Activated CD8-positive, alpha-beta memory T cell treated with anti-CD3 and anti-CD28 coated beads for 48 hours (primary cell): ENCODE results near the gene NDUFAF5.

ENCODE experiments used
- DNase-seq, 3 experiments: peaks; one replicate each; pipeline ENCODE4 v3.0.0-alpha.2; 2020; ENCODE audit warnings: low read depth in 2 of 3, low spot score in 2 of 3

Gene NDUFAF5

GRCh38 chr20:13821876-13822275 lies 37.0 kb downstream of the NDUFAF5 start:
- DNase-seq: no peak

GRCh38 chr20:13822459-13822858 lies 37.6 kb downstream of the NDUFAF5 start:
- DNase-seq: no peak

DNA sequence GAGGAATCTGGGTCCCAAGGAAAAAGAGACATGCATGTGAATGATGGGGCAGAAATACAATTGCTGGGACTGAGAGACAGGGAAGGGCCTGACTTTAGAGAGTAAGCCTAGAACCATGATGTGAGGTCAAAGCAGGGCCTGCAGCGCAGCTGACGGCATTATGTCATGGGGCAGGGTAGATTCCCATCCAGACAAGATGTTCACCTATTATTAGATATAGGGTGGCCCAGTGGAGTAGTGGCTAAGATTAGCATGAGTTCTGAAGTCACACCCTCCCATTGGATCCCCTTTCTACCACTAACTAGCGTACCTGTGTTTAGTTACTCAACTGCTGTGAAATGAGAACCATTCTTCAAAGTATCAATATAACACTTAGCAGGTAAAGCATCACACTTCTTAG lies 39.6 kb downstream of the NDUFAF5 start:
- DNase-seq: no peak

- DNase-seq: no peak
Measured at GRCh38 chr20:13825465-13825864, 40.6 kb downstream of the NDUFAF5 start.

GRCh38 chr20:13831476-13831875 lies 46.6 kb downstream of the NDUFAF5 start:
- no peak for DNase-seq

GRCh38 chr20:13838664-13839063 lies 53.8 kb downstream of the NDUFAF5 start:
- DNase-seq: no peak

DNA sequence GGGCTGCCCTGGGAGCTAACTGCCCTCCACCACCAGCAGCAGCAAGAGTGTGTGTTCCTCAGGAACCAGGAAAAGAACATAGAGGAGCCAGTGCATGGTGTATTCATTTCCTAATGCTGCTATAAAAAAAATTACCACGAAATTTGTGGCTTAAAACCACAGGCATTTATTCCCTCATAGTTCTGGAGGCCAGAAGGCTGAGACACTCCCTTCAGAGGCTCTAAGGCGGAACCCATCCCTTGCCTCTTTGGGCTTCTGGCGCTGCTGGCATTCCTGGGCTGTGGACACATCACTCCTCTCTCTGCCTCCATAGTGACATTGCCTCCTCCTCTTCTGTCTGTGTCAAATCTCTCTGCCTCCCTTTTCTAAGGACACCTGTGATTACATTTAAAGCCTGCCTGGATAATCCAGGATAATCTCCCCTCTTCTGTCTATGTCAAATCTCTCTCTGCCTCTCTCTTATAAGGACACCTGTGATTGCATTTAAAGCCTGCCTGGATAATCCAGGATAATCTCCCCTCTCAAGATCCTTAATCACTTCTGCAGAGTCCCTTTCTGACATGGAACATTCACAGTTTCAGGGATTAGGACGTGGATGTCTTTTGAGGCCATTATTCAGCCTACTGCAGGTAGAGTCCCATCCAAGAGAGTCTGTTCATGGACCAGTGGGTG lies 54.7 kb downstream of the NDUFAF5 start:
- DNase-seq: no peak

GRCh38 chr20:13840093-13840465 lies 55.3 kb downstream of the NDUFAF5 start:
- no peak for DNase-seq

GRCh38 chr20:13841206-13841605 lies 56.4 kb downstream of the NDUFAF5 start:
- DNase-seq: no peak

DNA sequence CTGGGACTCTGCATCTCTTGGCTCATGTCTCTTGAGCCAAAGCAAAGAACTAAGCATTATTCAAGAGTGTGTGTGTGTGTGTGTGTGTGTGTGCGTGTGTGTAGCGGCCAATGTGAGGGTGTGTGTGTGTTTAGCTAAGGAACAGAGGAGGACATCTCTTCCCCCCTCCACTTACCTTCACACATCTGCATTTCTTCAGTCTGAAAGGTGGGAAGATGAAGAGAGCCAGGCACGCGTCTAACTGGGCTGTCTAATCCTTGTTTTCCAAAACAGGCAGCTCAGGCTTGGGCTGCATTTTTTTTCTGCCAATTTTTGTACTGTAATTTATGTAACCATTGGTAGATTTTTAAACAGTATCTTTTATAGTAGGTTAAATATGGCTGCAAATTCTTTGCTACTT lies 59.5 kb downstream of the NDUFAF5 start:
- no peak for DNase-seq

GRCh38 chr20:13851279-13851678 lies 66.5 kb downstream of the NDUFAF5 start:
- DNase-seq: no peak

GRCh38 chr20:13852306-13852705 lies 67.5 kb downstream of the NDUFAF5 start:
- DNase-seq: no peak

DNA sequence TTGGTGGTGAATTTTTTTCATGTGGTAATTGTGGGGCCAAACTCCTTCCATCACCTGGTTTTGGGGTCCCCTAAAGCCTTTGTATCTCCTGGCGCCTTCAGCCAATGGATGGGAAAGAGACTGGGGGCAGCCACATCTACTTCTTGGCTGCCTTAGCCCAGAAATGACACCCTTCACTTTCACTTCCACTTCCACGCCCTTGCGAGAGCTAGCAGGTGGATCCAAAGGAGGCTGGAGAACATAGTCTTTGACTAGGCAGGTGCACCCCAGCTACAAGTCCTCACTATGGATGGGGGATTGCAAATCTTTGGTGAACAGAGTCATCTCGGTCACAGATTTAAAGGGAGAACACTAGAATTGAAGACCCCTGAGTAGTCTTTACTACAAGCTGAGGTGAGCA lies 70.8 kb downstream of the NDUFAF5 start:
- DNase-seq: no peak

- no peak for DNase-seq
Measured at GRCh38 chr20:13856354-13856753, 71.5 kb downstream of the NDUFAF5 start.

DNA sequence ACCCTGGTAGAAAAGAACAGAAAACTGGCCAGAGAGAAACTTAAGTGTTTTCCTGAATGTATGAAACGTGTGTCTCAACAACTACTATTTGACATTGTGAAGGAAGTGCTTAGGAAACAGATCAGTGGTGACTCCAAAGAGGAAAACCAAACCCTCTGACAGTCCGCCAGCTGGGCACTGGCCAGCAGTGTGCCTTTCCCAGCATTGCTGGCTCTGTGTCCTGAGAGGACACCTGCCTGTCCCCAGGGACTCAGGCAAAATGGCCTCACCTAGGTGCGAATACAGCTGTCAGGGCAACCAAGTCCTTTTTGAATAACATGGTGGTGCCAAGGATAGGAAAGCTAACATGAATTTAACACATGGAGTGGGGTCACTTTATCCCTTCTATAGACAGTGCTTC lies 72.5 kb downstream of the NDUFAF5 start:
- no peak for DNase-seq

DNA sequence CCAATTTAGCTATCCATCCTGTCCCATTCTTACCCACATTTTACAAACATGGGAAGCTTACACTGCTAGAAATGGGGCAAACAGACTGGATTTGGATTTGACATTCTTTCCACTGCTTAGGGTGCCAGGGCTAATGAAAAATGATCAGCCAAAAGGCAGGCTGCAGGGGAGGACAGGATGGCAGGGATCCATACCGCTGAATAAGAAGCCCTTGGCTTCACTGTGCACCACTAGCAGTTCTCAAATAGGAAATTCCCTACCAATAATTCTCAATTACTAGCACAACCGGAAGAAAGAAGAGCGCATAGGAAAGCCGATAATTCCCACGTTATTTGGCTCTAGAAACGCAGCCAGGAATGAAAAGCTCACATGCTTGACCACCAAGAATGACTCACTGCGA lies 73.1 kb downstream of the NDUFAF5 start:
- DNase-seq: no peak

- DNase-seq: no peak
Measured at GRCh38 chr20:13858439-13858838, 73.6 kb downstream of the NDUFAF5 start.

GRCh38 chr20:13858871-13859270 lies 74.0 kb downstream of the NDUFAF5 start:
- DNase-seq: no peak

- DNase-seq: no peak
Measured at GRCh38 chr20:13862245-13862644, 77.4 kb downstream of the NDUFAF5 start.

- no peak for DNase-seq
Measured at GRCh38 chr20:13863244-13863643, 78.4 kb downstream of the NDUFAF5 start.

- no peak for DNase-seq
Measured at GRCh38 chr20:13865156-13865555, 80.3 kb downstream of the NDUFAF5 start.

- DNase-seq: no peak
Measured at GRCh38 chr20:13865791-13866351, 81.0 kb downstream of the NDUFAF5 start.

GRCh38 chr20:13868331-13868730 lies 83.5 kb downstream of the NDUFAF5 start:
- no peak for DNase-seq
